Brain microvascular endothelial cell (primary cell): ENCODE results near the gene OTX2.

Experiments used
- DNase-seq: peaks from one replicate; pipeline ENCODE4 v3.0.0-alpha.2; 2020
- H3K27ac ChIP-seq: fragments of 250-450 bp; sonication (Bioruptor Pico); 2 replicates; pipeline ENCODE4 v1.5.1; 2020; ENCODE audit warnings: mild to moderate bottlenecking, moderate library complexity
- H3K27me3 ChIP-seq: fragments of 250-450 bp; sonication (Bioruptor Pico); replicated peaks from 2 replicates; pipeline ENCODE4 v1.5.1; 2020; ENCODE audit warnings: mild to moderate bottlenecking
- H3K36me3 ChIP-seq: fragments of 250-450 bp; sonication (Bioruptor Pico); replicated peaks from 2 replicates; pipeline ENCODE4 v1.5.1; 2020; ENCODE audit warnings: mild to moderate bottlenecking
- H3K4me3 ChIP-seq: 2 replicates; pipeline ENCODE4 v1.5.1; 2011; ENCODE audit warnings: low read depth, mild to moderate bottlenecking, control low read depth, low read length, moderate library complexity
- CTCF ChIP-seq: IDR thresholded peaks from 2 replicates; pipeline ENCODE4 v1.5.1; 2011; ENCODE audit warnings: low read depth, mild to moderate bottlenecking, moderate library complexity, low read length, control low read depth, inconsistent platforms; ENCODE audit errors: missing control alignments
- in situ Hi-C: cut with HindIII; loops from 2 replicates; pipeline ENCODE4 v1.10.0; 2017; ENCODE audit warnings: low sequenced_read_pairs, low pct_ligation_motif_present

OTX2 gene

GRCh38 chr14:56810147-56810719 lies at the start of gene OTX2:
OTX2 (minus strand) TSS chr14:56810479; CDS start chr14:56805456, 5,023 bp downstream.
- in situ Hi-C loops, result no loop called here
- no peak for TF ChIP-seq CTCF
- Histone ChIP-seq H3K4me3 (no peak within 1 kb of the TSS), H3K36me3 (no peaks in the 10 kb centered on the region), H3K27me3 (peaks cover 82% of the 10 kb centered on the region), H3K27ac (no peak within 1 kb of the TSS)
- no peak for DNase-seq

GRCh38 chr14:56858422-56858821 lies 48.1 kb upstream of the OTX2 start:
- no peak overlapping the region for H3K27ac ChIP-seq
- DNase-seq, result no peak
- TF ChIP-seq CTCF, result no peak
- in situ Hi-C loops, result no loop called here
- H3K36me3 ChIP-seq, result no peaks in the 10 kb centered on the region
- H3K27me3 ChIP-seq, result no peaks in the 10 kb centered on the region
- no peak overlapping the region for H3K4me3 ChIP-seq

DNA sequence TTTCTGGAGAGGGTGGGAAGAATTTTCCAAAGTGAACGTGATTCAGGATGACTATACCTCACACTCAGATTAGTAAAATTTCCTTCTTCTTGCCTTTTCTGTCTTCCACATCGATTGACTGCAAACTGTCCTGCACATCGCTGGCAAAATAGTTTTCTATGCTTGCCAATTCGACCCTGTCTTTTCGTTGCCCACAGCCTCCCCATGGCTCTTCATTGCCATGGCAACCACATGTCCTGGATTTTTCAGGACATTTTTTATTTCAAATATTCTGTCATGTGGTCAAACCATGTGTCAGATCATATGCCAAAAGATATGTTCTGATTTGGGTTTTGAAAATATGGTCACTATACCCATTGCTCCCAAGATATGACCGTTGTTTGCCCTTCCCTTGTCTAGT lies 46.9 kb upstream of the OTX2 start:
- no peaks in the 10 kb centered on the region for H3K27me3 ChIP-seq
- no peak overlapping the region for H3K27ac ChIP-seq
- in situ Hi-C loops, result no loop called here
- no peak overlapping the region for H3K4me3 ChIP-seq
- no peak for DNase-seq
- no peak for TF ChIP-seq CTCF
- no peaks in the 10 kb centered on the region for H3K36me3 ChIP-seq

DNA sequence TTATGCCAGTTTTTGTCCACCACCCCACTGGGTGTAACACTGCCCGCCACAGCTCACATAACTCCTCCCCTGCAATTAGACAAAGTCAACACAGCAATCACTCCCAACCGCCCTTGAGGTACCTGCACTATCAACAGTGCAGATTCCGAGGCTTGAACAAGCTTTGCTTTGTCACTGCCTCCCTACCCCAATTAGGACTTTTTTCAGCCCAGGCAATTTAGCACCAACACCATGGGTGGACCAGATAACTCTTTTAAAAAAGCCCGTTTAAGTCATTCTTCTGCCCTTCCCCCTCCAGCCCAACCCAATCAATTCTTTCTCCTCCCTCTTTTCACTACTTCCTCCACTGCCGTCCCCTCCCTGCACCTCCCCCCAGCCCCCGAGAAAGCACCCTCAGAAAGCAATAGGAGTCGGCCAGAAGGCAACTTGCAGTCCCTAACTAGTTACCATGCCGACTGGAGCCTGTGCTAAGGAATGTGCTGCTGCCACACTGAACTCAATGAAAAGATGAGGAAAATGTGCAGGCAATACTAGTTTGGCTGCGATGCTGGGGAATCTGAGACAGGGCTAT lies 45.7 kb upstream of the OTX2 start:
- Histone ChIP-seq H3K27ac (no peak overlapping the region), H3K36me3 (no peaks in the 10 kb centered on the region), H3K27me3 (no peaks in the 10 kb centered on the region), H3K4me3 (no peak overlapping the region)
- DNase-seq, result no peak
- no peak for TF ChIP-seq CTCF
- in situ Hi-C loops, result no loop called here

- no peak for TF ChIP-seq CTCF
- Histone ChIP-seq H3K36me3 (no peaks in the 10 kb centered on the region), H3K4me3 (no peak overlapping the region), H3K27me3 (no peaks in the 10 kb centered on the region), H3K27ac (no peak overlapping the region)
- no peak for DNase-seq
- in situ Hi-C loops, result no loop called here
These were observed 44.0 kb upstream of the OTX2 start for GRCh38 chr14:56854325-56854724.
